GM18508 (cell line): ENCODE data around the gene NDOR1.

Experiments used
- ATAC-seq: cut with Tn5 transposase; IDR thresholded peaks from one replicate; pipeline ENCODE4 v1.9.1; 2021; ENCODE audit warnings: moderate number of reproducible peaks; ENCODE audit not compliant: insufficient read depth, unreplicated experiment

The NDOR1 gene

DNA sequence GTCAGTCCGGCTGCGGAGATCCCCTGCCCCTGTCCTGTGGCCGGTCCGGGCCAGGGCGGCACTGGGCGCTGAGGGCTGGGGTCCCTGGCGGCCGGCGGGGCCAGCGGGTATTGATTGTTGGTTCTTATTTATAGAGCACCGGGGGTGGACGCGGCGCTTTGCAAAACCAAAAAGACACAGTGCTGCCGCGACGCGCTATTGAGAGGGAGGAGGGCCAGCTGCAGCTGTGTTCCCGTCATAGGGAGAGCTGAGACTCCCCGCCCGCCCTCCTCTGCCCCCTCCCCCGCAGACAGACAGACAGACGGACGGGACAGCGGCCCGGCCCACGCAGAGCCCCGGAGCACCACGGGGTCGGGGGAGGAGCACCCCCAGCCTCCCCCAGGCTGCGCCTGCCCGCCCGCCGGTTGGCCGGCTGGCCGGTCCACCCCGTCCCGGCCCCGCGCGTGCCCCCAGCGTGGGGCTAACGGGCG is 38.2 kb upstream of the NDOR1 start:
- ATAC-seq, result no peak

DNA sequence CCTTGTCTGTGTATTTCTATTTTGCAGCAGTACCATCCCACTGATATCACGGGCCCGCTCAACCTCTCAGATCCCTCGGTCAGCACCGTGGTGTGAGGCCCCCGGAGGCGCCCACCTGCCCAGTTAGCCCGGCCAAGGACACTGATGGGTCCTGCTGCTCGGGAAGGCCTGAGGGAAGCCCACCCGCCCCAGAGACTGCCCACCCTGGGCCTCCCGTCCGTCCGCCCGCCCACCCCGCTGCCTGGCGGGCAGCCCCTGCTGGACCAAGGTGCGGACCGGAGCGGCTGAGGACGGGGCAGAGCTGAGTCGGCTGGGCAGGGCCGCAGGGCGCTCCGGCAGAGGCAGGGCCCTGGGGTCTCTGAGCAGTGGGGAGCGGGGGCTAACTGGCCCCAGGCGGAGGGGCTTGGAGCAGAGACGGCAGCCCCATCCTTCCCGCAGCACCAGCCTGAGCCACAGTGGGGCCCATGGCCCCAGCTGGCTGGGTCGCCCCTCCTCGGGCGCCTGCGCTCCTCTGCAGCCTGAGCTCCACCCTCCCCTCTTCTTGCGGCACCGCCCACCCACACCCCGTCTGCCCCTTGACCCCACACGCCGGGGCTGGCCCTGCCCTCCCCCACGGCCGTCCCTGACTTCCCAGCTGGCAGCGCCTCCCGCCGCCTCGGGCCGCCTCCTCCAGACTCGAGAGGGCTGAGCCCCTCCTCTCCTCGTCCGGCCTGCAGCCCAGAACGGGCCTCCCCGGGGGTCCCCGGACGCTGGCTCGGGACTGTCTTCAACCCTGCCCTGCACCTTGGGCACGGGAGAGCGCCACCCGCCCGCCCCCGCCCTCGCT is 37.5 kb upstream of the NDOR1 start:
- ATAC-seq, result no peak

DNA sequence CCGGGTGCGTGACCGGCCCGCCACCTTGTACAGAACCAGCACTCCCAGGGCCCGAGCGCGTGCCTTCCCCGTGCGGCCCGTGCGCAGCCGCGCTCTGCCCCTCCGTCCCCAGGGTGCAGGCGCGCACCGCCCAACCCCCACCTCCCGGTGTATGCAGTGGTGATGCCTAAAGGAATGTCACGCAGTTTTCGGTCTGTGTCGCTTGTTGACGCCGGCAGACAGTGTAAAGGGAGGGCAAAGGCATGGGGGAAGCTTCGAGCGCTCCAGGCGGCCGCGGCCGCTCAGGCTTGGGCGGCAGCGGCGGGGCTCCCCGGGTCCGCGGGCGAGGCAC is 37.0 kb upstream of the NDOR1 start:
- no peak for ATAC-seq

DNA sequence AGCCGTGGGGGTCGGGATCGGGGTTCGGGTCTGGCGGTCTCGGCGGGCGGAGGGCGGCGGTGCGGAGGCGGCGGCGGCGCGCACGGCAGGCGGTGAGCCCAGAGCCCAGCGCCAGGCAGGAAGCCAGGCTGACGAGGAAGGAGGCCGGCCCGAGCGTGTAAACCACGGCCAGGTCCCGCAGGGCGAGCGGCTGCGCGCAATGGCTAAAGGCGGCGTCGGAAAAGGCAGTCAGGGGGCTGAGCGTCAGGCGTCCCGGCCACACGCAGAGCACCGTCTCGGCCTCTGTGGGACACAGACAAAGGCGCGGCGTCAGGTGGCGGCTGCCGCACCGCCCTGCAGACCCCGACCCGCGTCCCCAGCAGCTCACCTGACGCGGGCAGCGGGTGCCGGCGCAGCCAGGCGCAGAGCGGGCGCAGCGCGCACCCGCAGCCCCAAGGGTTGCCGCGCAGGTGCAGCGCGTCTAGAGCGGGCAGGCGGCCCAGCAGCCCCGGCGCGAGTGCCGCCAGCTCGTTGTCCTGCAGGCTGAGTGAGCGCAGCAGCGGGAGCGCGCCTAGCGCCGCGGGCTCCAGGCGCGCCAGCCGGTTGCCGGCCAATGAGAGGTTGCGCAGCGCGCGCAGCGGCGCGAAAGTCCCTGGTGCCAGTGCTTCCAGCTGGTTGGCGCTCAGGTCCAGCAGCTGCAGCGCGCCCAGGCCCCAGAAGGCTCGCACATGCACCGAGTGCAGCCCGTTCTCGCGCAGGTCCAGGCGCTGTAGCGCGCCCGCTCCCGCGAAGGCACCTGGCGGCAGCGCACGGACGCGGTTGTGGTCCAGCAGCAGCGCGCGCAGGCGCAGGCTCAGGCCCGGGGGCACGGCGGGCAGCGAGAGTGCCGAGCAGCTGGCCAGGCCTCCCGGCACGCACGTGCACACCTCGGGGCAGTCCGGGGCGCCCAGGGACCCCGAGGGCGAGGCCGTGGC is 36.3 kb upstream of the NDOR1 start:
- ATAC-seq, result no peak

DNA sequence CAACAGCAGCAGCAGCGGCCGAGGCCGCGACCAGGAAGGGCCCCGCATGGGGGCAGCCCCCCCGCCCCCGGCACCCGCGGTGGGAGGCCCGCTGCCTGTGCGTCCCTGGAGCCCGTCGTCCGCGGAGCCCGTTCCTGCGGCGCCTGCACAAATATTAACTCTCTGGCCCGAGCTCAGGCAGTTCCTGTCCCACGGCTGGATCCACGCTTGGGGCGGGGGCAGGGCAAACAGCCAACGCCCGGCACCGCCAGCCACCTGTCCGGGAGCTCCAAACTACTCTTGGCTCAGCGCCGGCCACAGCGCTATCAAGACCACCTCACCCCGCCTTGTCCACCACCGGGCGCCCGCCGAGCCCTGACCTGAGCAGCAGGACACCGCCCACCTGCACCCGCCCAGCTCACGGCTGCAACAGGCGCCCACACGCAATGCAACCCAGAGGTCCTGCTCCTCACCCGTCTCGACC is 35.6 kb upstream of the NDOR1 start, which contains the start of gene LRRC26:
TSS of gene LRRC26 (minus strand) at position 156 of the 463 bp plus-strand sequence. CDS start at position 48, 108 bp downstream.
- no peak for ATAC-seq

DNA sequence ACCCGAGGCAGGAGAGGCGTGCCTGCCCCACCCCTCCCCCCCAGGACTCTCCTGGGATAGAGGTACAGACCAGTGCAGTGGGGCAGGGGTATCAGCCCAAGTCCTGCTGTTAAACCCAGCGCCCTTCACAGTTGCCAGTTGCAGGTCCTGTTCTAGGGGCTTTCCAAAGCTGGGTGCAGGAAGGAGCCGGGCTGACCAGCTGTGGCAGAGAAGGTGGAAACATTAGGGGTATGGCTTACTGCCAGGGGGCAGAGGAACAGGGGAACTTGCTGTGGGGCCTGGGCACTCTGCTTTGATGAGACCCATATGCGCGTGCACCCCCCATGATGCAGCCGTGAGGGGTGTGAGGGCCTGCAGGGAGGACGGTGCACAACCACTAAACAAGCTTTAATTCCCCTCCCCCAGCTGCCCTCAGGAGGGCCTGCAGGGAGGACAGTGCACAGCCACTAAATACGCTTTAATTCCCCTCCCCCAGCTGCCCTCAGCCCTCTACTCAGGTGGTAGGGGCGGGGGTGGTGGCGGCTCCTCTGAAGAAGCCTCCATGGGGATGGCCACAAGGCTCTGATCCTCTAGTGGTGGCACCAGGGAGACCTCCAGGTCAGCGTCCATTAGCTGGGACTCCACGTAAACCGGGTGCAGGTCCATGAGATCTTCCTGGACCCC is 34.9 kb upstream of the NDOR1 start:
- ATAC-seq, result no peak

DNA sequence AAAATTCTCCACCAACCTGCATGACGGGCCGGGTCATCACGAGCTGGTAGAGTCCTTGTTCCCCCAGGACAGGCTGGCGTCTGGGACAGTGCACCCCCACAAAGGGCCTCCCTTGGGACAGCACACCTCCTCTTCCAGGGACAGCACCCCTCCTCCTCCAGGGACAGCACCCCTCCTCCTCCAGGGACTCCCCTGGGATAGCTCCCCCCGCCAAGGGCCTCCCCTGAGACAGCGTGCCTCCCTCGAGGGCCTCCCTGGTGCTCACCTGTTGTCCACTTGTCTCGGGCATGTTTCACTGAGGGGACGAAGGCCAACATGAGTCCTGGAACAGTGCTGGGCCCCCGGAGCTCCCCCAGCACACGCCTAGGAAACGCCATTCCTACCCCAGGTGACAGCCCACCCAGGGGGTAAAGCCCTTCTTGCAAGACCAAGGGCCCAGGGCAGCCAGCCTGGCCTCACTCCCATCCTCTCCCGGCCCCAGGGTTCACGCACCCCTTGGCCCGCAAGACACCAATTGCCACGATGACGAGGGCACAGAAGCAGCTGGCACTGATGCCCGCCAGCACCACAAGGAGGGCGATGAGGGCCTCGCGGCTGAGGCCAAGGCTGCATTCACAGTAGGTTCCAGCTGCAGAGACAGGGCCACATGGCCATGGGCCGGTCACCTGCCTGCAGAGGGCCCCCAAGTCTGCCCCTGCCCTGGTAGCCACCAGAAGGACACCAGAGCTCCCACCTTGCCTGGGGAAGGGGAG is 34.2 kb upstream of the NDOR1 start:
- no peak for ATAC-seq

DNA sequence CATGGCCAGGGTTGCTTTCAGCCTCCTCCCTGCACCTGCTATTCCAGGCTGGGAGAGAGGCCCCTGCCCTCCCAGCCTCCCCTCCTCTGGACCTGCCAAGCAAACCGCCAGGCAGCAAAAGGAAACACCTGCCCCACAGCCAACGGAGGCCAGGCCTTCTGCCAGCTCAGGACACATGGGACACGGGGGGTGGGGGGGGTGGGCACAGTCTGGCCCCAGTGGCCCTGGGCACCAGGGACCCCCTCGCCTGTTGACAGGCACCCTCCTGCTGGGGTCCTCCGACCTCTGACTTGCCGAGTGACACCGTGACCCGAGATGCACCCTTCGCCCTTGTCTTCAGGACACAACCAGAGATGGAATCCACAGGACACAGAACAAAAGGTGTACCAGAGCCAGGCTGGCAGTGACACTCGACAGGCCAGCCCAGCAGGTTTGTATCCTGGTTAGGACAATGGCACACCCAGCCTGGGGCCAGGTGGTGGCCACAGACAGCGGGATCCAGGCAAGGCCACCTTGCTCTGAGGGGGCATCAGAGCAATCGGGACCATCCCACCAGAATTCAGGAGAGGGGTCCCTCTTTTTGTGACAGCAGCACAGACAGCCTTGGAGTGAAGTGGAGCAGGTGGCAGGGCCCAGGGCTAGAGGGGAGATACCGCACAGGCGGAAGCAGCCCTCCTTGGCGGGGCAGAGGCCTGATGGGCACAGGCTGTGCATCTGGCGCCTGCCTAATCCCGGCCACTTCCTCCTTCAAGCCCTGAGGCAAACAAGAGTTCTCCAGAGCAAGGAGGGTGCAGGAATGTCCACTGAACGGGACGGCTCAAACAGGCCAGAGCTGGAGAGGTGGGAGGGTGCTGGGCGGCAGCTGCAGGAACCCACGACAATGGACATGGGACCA is 32.4 kb upstream of the NDOR1 start:
- no peak for ATAC-seq

DNA sequence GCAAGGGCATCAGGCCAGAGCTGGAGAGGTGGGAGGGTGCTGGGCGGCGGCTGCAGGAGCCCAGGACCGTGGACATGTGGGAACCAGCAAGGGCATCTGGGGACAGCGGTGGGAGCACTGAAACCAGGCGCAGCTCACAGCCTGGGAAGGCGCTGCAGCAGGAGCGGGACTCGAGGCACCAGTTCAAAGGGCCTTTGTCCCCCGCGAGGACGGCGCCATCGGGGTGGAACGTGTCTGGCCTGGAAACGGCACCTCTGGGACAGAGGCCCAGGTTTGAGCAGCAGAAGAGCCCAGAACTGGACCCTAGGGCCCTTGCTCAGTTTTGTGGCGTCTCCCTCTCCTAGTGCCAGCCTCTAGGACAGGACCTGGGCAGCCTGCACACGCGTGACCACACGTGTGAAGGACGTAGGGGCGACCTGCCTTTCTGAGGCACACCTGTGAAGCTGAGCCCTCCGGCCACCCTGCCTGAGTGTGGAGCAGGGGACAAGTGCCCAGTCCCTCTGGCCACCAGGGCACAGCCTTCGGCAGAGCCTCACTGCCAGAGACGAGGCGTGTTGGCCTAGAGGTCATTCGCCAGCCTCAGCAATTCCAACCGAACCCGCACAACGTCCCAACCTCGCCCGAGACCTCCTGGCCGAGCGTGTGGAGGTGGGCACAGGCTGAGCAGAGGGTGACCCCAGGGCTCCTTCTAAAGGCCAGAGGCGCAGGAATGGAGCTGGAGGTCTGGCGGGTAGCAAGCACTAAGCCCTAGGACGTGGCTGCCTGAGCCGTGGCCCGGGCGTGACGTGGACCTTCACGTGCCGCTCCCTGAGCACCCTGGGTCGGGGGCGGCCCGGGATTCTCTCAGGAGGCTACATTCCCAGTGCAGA is 31.5 kb upstream of the NDOR1 start:
- ATAC-seq, result no peak

DNA sequence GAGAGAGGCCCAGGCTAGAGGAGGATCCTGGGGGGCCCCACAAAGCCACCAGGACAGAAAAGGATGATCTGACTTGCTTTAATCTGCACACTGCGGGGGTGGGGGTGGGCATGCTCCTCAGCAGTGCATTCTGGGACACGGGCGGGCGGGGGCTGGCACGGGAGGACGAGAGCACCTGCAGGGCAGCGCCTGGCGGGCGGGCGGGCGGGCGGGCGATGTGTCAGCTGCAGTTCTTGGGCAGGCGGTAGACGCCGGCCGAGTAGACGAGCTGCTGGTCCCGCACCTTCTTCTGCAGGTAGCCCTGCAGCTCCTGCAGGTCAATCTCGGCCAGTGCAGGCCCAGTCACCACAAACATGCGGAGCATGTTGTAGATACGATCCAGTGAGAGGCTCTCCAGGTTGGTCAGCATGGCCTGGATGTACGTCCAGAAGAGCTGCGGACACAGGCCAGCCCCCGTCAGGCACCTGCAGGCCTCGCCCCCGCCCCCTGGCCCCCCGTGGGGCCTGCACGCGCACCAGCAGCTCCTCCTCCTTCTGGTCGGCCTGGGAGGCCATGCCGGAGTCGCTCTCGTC is 30.7 kb upstream of the NDOR1 start:
- ATAC-seq, result no peak

DNA sequence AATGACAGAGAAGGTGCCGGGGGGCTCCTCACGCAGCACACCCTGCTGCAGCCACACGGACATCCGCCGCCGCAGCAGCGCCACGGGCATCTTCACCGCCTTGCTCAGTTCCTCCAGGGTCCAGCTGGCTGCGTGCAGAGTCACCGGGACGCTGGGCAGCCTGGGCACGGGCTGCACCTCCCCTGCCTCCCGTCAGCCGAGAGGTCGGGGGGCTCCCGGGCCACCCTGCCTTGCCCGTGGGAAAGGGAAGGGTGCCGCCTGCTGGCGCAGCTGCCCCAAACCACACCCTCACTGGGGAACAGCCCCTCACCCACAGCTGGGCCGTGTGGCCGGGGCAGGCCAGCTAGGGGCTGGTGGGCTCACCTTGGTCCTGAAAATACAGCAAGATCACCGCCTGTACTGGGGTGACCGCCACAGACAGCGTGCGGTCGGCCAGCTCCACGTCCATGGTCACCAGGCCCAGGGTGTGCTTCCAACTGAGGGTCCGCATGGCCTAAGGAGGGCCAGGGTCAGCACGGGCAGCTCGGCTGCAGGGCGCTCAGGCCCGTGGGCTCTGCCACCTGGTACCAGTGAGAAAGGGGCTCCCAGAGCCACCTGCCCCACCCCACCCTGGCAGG is 30.0 kb upstream of the NDOR1 start:
- ATAC-seq, result no peak

DNA sequence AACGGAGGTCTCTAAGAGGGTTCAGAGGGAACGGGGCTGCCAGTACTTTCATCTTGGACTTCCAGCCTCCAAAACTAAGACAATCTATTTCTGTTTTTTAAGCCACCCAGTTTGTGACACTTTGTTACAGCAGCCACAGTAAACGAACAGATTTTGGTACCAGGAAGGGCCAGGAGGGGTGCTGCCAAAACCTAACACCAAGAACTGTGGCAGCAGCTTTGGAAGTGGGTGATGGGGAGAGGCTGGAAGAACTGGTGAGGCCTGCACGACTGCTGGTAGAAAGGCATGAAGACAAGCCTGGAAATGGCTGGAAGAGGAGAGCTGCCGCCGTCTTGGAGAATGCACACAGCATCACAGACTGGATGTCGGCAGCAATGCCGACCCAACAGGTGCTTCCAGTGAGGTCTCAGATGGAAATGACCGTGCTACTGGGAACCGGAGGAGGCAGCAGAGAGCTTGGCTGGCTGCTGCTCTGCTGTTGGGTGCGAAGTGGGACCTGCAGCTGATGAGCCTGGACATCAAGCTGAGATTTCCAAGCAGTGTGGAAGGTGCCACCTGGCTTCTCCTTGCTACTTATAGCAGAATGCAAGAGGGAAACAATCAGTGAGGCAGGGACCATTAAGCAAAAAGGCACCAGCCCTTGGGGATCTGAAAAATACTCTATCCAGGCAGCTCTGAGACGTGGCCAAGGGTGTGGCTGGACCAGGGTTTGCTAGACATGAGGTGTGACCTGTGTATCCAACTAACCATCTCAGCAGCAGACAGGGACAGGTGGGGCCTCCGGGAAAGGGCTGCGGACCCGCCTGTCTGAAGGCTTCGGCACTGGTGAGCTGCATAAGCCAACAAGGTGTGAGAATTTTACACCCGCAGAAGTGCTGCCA is 29.0 kb upstream of the NDOR1 start:
- no peak for ATAC-seq

DNA sequence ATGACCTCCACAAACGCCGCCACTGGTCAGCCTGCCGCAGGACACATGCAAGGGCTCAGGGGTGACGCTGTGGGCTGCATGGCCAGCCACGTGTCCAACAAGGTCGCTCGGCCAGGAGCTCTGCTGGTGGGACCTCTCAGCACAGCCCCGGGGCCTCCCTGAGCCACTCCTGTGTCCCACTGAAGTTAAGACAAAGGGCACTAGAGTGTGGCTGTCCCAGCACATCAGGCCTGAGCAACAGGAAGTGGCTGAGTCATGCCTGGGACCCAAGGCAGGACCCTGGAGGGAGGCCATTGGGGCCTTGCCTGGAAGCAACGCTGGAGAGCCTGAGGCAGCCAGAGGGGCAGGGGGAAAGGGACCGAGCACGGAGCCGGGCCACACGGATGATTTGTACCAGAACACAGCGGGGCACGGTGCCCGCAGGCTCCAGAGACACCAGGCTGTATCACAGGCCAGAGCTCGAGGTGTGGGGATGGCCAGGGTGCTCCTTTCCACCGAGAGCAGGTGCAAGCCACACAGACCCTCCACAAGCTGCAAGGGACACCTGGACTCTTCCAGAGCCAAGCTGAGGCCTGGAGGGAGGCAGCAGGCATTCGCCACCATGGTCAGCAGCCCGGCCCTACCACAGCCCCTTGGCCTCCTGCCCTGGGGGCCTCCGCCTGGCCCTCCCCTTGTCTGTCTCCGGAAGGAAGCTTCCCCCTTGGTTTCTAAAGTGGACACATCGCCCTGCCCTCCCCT is 27.1 kb upstream of the NDOR1 start:
- ATAC-seq, result no peak

DNA sequence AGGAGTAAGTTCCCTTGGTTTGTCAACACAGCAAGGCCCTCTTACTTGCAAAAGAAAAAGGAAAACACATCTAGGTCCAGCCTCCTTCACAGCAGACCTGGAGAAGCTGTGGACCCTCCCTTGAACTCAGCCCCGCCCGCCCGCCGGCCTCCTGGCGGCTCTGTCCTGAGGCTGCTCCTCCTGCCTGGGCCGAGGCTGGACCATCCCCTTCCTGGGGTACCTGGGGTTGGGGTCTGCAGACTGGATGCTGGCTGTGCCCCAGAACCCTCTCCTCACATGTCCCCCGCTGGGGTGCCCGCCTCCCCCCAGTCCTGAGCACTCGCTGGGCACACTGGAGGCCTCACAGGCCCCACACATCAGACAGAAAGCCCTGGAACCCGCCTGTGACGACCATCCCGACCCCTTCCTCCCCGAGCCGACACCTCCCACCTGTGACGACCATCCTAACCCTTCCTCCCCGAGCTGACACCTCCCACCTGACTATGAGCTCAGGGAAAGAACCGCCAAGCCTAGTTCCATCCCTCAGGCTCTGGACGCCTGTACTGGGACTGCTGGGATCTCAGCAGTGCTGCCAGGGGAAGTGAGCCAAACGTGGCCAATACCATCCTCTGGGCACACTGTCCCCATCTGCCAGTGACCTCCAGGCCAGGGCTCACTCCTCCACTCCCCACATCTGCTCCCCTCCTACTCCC is 26.4 kb upstream of the NDOR1 start:
- no peak for ATAC-seq

DNA sequence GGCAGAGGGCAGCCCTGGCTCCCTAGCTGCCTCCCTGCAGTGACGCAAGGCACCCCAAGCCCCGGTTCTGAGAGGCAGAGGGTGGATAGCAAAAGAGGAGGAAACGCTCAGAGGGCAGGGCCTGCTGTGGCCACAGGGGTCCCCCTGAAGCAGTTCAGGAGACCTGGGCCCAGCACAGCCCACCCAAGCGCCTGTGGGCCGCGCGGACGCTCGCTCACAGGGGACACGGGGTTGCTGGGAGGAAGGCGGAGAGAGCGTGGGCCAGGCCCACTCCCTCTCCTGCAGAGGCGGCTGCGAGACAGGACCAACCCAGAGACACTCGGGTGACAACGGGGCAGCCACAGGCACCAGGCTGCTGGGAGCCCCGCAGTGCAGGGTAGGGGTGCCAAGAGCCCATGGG is 25.7 kb upstream of the NDOR1 start:
- no peak for ATAC-seq
